Activated T-helper 1 cell treated with Interleukin-2 at 50 U/mL for 16 hours (primary cell): ENCODE results near the gene E2F4.

Experiments used
- DNase-seq: peaks from one replicate; pipeline ENCODE4 v3.0.0-alpha.2; 2020; ENCODE audit warnings: low read depth

Gene E2F4

GRCh38 chr16:67190448-67191399, 1.2 kb upstream of the E2F4 start:
- DNase-seq: no peak

DNA sequence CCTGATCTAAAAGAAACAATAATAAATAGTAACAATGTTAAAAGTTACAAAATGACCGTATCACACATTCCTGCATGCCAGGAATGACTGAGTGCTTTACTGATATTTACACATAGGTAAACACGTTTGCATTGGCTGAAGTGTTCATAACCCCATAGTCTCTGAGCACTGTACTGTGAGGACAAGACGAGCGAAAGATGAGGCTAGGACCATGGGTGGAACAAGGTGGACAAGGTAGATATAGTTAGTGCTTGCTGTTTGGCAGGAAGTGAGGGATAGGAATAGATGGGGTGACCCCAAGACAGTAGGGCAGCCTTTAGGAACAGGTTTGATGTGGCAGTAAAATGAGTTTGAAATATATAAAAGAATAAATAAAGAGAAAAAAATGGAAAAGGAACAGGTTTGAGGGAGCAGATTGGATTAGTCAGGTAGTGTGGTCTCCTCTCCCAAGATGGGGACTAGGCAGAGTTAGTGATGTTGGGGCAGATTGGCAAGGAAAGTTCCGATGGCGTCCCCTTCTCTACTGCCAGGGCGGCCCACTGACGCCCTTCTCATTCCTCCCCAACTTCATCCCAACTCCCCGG, 452 bp upstream of the E2F4 start:
- DNase-seq: no peak

- DNase-seq: no peak
Measured at GRCh38 chr16:67192781-67193361, 916 bp downstream of the E2F4 start.

DNA sequence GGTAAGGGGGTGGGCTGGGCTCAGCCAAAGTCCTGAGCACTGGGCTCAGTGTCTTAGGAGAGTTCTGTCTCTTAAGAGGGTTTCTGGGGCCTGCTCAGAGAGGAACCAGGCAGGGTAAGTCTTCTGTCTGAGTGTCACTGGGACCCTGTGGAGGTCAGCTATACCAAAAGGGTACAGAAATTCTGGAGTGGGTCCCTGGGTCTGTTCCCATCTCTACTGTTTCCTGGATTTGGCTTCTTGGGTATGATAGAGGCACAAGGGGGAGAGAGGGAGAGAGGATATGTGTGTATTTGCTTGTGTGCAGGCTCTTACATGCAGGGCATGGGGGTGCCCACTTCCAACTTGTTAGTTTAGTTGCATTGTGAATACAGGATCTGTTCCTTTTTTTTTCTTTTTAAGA, 1.6 kb downstream of the E2F4 start:
- no peak for DNase-seq

GRCh38 chr16:67194260-67194659, 2.3 kb downstream of the E2F4 start:
- DNase-seq: no peak

DNA sequence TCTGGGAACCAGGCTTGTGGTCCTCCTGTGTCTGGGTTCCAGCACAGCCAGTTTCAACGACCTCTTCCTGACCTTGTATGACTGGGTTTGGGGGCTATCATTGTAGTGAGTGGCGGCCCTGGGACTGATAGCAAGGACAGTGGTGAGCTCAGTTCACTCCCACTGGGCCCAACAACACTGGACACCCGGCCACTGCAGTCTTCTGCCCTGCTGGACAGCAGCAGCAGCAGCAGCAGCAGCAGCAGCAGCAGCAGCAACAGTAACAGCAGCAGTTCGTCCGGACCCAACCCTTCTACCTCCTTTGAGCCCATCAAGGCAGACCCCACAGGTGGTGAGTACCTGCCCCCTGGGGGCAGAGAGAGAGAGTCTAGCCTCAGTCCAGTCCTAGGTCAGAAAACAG, 3.7 kb downstream of the E2F4 start:
- no peak for DNase-seq

- DNase-seq: no peak
Measured at GRCh38 chr16:67196881-67197280, 4.9 kb downstream of the E2F4 start.

GRCh38 chr16:67197704-67198103, 5.7 kb downstream of the E2F4 start:
- DNase-seq: no peak

DNA sequence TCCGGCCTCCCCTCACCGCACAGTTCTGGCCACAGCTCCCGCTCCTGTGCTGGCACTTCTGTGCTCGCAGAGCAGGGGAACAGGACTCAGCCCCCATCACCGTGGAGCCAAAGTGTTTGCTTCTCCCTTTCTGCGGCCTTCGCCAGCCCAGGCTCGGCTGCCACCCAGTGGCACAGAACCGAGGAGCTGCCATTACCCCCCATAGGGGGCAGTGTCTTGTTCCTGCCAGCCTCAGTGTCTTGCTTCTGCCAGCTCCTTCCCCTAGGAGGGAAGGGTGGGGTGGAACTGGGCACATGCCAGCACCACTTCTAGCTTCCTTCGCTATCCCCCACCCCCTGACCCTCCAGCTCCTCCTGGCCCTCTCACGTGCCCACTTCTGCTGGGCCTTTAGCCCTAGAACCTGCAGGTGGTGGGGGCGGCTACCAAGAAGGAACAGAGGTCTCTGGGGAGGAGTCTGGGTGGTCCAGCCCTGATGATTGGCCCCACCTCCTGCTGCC, 6.3 kb downstream of the E2F4 start:
- DNase-seq: no peak

- DNase-seq: no peak
Measured at GRCh38 chr16:67199011-67199807, 7.3 kb downstream of the E2F4 start, which contains the start of gene ELMO3. Gene ELMO3 (plus strand): TSS chr16:67199131. CDS start chr16:67199327, 196 bp downstream.

DNA sequence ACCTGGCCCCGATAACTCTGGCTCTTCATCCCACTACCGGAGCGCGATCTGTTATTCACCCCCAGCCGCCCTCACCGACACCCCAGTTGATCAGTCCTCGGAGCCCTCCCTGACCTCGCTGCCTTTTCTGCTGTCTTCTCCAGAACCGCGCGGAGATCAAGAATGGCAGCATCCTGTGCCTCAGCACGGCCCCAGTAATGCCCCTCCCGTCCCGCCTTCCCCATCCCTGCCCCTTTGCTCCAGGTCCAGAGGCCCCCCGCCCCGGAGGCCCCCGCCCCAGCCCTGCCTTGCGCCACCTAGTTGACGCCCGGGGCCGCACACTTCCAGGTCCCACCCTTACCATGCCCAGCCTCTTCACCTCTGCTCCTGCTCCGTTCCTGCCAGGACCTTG, 7.8 kb downstream of the E2F4 start:
- no peak for DNase-seq

GRCh38 chr16:67200491-67200890, 8.5 kb downstream of the E2F4 start:
- DNase-seq: no peak

- no peak for DNase-seq
Measured at GRCh38 chr16:67201411-67202345, 9.7 kb downstream of the E2F4 start.

DNA sequence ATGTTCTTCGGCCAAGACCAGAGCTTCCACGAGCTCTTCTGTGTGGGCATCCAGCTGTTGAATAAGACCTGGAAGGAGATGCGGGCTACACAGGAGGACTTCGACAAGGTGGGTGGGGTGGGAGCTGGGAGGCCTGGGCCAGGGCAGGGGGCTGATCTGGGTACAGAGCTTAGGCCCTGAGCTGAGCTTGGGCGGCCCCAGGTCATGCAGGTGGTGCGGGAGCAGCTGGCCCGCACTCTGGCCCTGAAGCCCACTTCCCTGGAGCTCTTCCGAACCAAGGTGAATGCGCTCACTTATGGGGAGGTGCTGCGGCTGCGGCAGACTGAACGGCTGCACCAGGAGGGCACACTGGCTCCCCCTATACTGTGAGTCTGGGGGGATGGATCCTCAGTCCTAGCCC, 10.5 kb downstream of the E2F4 start:
- no peak for DNase-seq

DNA sequence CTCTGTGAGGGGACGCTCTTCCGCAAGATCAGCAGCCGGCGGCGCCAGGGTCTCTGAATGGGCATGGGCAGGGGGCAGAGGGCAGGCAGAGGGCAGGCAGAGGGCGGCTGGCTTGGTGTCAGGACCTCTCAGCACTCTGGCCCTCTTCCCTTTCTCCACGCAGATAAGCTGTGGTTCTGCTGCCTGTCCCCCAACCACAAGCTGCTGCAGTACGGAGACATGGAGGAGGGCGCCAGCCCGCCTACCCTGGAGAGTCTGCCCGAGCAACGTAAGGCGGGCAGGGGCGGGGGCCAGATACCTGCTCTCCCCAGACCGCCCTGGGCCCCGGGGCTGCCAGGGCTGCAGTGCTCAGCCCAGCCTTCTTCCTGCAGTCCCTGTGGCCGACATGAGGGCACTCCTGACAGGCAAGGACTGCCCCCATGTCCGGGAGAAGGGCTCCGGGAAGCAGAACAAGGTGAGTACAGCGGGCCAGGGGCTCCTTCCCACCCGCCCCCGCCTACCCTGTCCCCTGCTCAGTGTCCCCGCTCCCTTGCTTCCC, 11.1 kb downstream of the E2F4 start:
- no peak for DNase-seq

GRCh38 chr16:67204076-67204475, 12.1 kb downstream of the E2F4 start:
- no peak for DNase-seq

DNA sequence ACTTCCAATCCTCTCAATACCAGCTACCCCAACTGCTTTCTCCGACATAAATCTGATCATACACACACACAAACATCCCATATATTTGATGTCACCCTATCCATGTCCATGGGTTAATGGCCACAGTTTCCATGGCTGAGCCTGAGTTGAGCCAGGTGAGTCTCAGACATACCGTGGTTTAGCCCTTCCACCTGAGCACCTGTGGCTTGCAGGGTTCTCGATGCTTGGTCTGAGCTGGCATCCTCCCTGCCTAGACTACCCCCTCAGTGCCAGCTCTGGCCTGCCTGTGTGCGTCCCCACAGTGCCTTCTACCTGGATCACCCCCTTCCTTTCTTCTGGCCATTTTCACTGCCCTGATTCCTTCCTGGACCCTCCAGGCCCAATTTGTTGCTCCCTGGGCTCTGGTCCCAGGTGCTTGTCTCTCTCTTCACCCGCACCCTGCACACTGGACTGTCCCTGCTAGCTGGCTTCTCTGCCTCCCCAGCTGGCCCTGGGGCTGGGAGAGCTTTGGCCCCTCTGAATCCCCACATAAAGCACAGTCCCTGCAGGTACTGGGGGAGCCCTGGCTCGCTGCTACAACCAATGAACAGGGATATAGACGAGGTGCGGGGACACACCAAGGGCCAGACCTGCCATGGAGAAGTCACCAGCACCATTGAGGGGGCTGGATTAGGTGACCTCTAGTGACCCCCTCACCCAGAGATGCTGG, 14.3 kb downstream of the E2F4 start:
- no peak for DNase-seq

- no peak for DNase-seq
Measured at GRCh38 chr16:67206838-67207248, 14.9 kb downstream of the E2F4 start.

DNA sequence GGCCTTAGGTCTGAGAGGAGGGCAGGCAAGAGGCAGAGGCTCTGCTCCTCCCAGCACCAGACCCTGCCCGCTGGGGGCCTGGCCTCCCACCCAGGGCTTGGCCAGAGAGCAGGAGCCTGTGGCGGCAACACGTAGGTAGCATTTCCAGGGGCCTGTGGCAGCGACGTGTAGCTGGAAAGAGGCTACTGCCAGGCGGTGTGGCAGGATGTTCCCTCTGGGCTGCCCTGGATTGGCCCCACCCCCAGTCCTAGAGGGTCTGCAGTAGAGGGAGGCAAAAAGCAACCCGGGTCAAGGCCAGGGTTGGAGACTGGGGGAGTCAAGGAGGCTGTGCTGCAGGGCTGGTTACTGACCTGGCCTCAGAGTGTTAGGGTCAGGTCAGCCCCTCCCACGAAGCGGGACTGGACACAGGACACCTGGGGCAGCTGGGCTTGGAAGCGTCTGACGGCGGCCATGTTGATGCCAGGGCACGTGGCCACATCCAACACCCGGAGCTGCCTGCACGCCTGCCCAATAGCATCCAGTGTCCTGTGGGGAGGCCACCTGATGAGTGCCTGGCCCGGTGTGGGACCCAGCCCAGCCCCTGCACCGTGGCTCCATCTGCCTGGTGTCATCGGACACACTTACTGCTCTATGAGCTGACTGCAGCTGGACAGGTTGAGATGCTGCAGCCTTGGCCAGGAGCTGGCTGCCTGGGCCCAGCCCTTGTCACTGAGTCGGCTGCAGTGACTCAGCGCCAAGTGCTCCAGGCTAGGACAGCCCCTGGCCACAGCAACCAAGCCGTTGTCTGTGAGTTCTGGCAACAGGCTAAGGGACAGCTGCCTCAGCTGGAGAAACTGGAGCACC, 15.5 kb downstream of the E2F4 start:
- no peak for DNase-seq
